ENCODE data around the gene PEX11B.

DNA sequence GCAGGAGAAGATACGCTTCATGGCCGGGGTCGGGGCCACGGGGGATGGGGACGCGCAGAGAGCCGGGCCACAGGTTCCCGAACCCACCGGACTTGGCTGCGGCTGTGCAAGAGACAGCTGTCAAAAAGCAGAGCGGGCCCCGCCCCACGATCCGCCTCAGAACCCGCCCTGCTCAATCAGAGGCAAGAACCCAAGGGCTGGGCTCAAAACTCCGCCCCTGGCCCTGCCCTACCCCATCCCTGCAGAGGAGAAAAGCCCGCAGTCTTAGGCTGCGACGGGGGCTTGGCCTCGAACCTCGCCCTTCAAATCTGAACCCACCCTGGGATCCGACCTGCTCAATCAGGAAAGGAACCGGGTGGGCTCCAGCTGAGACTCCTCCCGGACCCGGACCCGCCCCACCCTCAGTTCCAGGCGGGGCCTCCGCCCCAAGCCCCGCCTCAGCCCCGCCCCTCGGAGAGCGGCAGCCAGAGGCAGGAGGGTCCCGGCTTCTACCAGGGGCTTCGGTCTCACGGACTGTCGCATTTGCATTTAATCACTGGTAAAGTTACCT is 32.7 kb downstream of the PEX11B start, which contains the start of gene ANKRD35:
- TF ChIP-seq, protein P1, sequence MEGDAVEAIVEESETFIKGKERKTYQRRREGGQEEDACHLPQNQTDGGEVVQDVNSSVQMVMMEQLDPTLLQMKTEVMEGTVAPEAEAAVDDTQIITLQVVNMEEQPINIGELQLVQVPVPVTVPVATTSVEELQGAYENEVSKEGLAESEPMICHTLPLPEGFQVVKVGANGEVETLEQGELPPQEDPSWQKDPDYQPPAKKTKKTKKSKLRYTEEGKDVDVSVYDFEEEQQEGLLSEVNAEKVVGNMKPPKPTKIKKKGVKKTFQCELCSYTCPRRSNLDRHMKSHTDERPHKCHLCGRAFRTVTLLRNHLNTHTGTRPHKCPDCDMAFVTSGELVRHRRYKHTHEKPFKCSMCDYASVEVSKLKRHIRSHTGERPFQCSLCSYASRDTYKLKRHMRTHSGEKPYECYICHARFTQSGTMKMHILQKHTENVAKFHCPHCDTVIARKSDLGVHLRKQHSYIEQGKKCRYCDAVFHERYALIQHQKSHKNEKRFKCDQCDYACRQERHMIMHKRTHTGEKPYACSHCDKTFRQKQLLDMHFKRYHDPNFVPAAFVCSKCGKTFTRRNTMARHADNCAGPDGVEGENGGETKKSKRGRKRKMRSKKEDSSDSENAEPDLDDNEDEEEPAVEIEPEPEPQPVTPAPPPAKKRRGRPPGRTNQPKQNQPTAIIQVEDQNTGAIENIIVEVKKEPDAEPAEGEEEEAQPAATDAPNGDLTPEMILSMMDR (IDR thresholded peaks at IDR 0.05) = no peak
- TF ChIP-seq YY1 (IDR thresholded peaks at IDR 0.05; ENCODE audit: low read depth) = no peak
- TF ChIP-seq ELF1 (IDR thresholded peaks at IDR 0.05) = no peak
- no peak for TF ChIP-seq RCOR1 (IDR thresholded peaks at IDR 0.05; ENCODE audit: low read length)
- TF ChIP-seq EZH2phosphoT487 (IDR thresholded peaks at IDR 0.05; ENCODE audit: borderline replicate concordance, low read depth) = no peak
- TF ChIP-seq, protein P2, sequence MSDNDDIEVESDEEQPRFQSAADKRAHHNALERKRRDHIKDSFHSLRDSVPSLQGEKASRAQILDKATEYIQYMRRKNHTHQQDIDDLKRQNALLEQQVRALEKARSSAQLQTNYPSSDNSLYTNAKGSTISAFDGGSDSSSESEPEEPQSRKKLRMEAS (IDR thresholded peaks at IDR 0.05; ENCODE audit: low read depth) = no peak
- no peak for TF ChIP-seq POLR2AphosphoS5 (IDR thresholded peaks at IDR 0.05; ENCODE audit: low read depth, low read length)
- TF ChIP-seq NFIC (IDR thresholded peaks at IDR 0.05; ENCODE audit: borderline replicate concordance) = no peak
- no peak for TF ChIP-seq EP300 (IDR thresholded peaks at IDR 0.05; ENCODE audit: borderline replicate concordance in 1 of 2, low read depth in 1 of 2, low read length in 1 of 2)
- no peak for TF ChIP-seq CHD2 (IDR thresholded peaks at IDR 0.05; ENCODE audit: low read length, partially characterized antibody)
- TF ChIP-seq TCF12 (IDR thresholded peaks at IDR 0.05) = no peak
- no peak for TF ChIP-seq TAF1 (IDR thresholded peaks at IDR 0.05; ENCODE audit: borderline replicate concordance, low read depth, low read length)
- no peak for TF ChIP-seq GABPA (IDR thresholded peaks at IDR 0.05; ENCODE audit: low read depth)
- TF ChIP-seq, protein P3, sequence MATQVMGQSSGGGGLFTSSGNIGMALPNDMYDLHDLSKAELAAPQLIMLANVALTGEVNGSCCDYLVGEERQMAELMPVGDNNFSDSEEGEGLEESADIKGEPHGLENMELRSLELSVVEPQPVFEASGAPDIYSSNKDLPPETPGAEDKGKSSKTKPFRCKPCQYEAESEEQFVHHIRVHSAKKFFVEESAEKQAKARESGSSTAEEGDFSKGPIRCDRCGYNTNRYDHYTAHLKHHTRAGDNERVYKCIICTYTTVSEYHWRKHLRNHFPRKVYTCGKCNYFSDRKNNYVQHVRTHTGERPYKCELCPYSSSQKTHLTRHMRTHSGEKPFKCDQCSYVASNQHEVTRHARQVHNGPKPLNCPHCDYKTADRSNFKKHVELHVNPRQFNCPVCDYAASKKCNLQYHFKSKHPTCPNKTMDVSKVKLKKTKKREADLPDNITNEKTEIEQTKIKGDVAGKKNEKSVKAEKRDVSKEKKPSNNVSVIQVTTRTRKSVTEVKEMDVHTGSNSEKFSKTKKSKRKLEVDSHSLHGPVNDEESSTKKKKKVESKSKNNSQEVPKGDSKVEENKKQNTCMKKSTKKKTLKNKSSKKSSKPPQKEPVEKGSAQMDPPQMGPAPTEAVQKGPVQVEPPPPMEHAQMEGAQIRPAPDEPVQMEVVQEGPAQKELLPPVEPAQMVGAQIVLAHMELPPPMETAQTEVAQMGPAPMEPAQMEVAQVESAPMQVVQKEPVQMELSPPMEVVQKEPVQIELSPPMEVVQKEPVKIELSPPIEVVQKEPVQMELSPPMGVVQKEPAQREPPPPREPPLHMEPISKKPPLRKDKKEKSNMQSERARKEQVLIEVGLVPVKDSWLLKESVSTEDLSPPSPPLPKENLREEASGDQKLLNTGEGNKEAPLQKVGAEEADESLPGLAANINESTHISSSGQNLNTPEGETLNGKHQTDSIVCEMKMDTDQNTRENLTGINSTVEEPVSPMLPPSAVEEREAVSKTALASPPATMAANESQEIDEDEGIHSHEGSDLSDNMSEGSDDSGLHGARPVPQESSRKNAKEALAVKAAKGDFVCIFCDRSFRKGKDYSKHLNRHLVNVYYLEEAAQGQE (IDR thresholded peaks at IDR 0.05; ENCODE audit: low read depth, low read length) = no peak
